ENCODE data around the gene LSM12.

- no peak for TF ChIP-seq CTCF (IDR thresholded peaks at IDR 0.05; ENCODE audit: low read length)
- no peak for TF ChIP-seq EZH2 (optimal IDR thresholded peaks at IDR 0.05; ENCODE audit: low read depth, low read length)
Observed at GRCh38 chr17:44012874-44013273, 53.6 kb downstream of the LSM12 start.
